SKM-1 treated with dmso at 0.1 percent for 144 hours (cell line): ENCODE measurements around the gene SLC4A1.
"Not testable (repeated sequence)": the region's sequence is repeated elsewhere in the genome, so short reads cannot be mapped to it uniquely, and the experiment has no call there.

Experiments
- DNase-seq: peaks from one replicate; lab custom pipeline; 2025; ENCODE audit not compliant: unreplicated experiment; lab: John Stamatoyannopoulos, UW

The SLC4A1 gene

GRCh38 chr17:44257815-44258760 lies 9.8 kb downstream of the SLC4A1 start:
- no peak for DNase-seq

- no peak for DNase-seq
These were observed 11.3 kb downstream of the SLC4A1 start for GRCh38 chr17:44256671-44257070.

GRCh38 chr17:44255915-44256314 lies 12.0 kb downstream of the SLC4A1 start:
- no peak for DNase-seq

- no peak for DNase-seq
These were observed 13.4 kb downstream of the SLC4A1 start for GRCh38 chr17:44254361-44255095.

GRCh38 chr17:44253006-44253405 lies 14.9 kb downstream of the SLC4A1 start:
- DNase-seq, result no peak

- DNase-seq, result no peak
These were observed 16.9 kb downstream of the SLC4A1 start for GRCh38 chr17:44251062-44251461.

GRCh38 chr17:44249501-44250246 lies 18.3 kb downstream of the SLC4A1 start:
- DNase-seq, result no peak

GRCh38 chr17:44247876-44248736 lies 19.8 kb downstream of the SLC4A1 start:
- DNase-seq, result no peak

GRCh38 chr17:44247440-44247841 lies 20.5 kb downstream of the SLC4A1 start:
- no peak for DNase-seq

- DNase-seq, result no peak
These were observed 26.8 kb downstream of the SLC4A1 start for GRCh38 chr17:44241106-44241624.

- DNase-seq, result not testable (repeated sequence)
These were observed 30.0 kb downstream of the SLC4A1 start for GRCh38 chr17:44237886-44238285.

- no peak for DNase-seq
These were observed 31.4 kb downstream of the SLC4A1 start for GRCh38 chr17:44236444-44236991.

GRCh38 chr17:44235583-44235936 lies 32.4 kb downstream of the SLC4A1 start:
- DNase-seq, result no peak

- no peak for DNase-seq
These were observed 34.4 kb downstream of the SLC4A1 start for GRCh38 chr17:44233582-44233981.

- DNase-seq, result no peak
These were observed 35.9 kb downstream of the SLC4A1 start for GRCh38 chr17:44232061-44232460.

GRCh38 chr17:44230140-44230539 lies 37.8 kb downstream of the SLC4A1 start:
- no peak for DNase-seq

GRCh38 chr17:44229090-44229489 lies 38.8 kb downstream of the SLC4A1 start:
- DNase-seq, result no peak

- DNase-seq, result no peak
These were observed 44.3 kb downstream of the SLC4A1 start for GRCh38 chr17:44223541-44224071.

GRCh38 chr17:44222112-44222869 lies 45.6 kb downstream of the SLC4A1 start:
- no peak for DNase-seq
